Nephron (organoid): ENCODE measurements around the gene MEGF8.

ENCODE experiments used
- H3K27ac Mint-ChIP-seq, 3 experiments: 2 replicates each; pipeline ENCODE4 v1.8.0; 2020; ENCODE audit warnings: mixed read lengths in 3 of 3, mild to moderate bottlenecking in 2 of 3, moderate library complexity in 1 of 3
- H3K27me3 Mint-ChIP-seq: 2 replicates; pipeline ENCODE4 v1.8.0; 2021; ENCODE audit warnings: low read depth, mild to moderate bottlenecking, moderate library complexity, mixed read lengths
- H3K36me3 Mint-ChIP-seq: 2 replicates; pipeline ENCODE4 v1.8.0; 2020; ENCODE audit warnings: low read depth, mixed read lengths
- H3K4me1 Mint-ChIP-seq: 2 replicates; pipeline ENCODE4 v1.8.0; 2020; ENCODE audit warnings: mixed read lengths
- H3K4me3 Mint-ChIP-seq, 3 experiments: 2 replicates each; pipeline ENCODE4 v1.8.0; 2020; ENCODE audit warnings: mild to moderate bottlenecking in 3 of 3, mixed read lengths in 3 of 3, moderate library complexity in 2 of 3
- H3K9me3 Mint-ChIP-seq: 2 replicates; pipeline ENCODE4 v1.8.0; 2020; ENCODE audit warnings: mixed read lengths
- TF ChIP-seq, protein P1 (sequence below), 3 experiments: fragments of 200-600 bp; sonication (generic); IDR thresholded peaks; one replicate each; pipeline ENCODE4 v1.5.0; 2021; ENCODE audit warnings: antibody characterized with exemption in 3 of 3; ENCODE audit not compliant: unreplicated experiment in 3 of 3

The MEGF8 gene

DNA sequence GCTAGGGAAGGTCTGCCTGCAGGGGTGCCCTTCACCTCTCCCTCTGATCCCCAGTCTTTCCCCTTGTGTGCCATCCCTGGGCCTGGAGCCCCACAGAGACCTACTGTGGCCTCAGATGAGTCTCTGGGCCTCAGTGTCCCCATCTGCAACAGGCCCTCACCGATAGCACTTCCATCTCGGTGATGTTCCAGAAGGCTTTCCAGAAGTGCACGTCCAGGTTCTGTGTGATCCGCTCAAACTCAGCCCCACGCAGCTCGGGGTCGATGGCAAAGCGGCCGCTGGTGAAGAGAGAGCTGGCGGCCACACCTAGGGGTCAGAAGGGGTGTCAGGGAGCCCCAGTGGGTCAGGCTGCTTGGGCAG, 82.4 kb downstream of the MEGF8 start:
- Mint-ChIP-seq H3K27me3 (peaks cover 4% of the 10 kb centered on the region), H3K27ac (no peak overlapping the region), H3K9me3 (no peaks in the 10 kb centered on the region), H3K36me3 (peaks cover 16% of the 10 kb centered on the region), H3K4me1 (peaks cover 17% of the 10 kb centered on the region), H3K4me3 (no peak overlapping the region)
- TF ChIP-seq, protein P1, sequence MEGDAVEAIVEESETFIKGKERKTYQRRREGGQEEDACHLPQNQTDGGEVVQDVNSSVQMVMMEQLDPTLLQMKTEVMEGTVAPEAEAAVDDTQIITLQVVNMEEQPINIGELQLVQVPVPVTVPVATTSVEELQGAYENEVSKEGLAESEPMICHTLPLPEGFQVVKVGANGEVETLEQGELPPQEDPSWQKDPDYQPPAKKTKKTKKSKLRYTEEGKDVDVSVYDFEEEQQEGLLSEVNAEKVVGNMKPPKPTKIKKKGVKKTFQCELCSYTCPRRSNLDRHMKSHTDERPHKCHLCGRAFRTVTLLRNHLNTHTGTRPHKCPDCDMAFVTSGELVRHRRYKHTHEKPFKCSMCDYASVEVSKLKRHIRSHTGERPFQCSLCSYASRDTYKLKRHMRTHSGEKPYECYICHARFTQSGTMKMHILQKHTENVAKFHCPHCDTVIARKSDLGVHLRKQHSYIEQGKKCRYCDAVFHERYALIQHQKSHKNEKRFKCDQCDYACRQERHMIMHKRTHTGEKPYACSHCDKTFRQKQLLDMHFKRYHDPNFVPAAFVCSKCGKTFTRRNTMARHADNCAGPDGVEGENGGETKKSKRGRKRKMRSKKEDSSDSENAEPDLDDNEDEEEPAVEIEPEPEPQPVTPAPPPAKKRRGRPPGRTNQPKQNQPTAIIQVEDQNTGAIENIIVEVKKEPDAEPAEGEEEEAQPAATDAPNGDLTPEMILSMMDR (IDR thresholded peaks at IDR 0.05; ENCODE audit: unreplicated experiment in 3 of 3): no peak

DNA sequence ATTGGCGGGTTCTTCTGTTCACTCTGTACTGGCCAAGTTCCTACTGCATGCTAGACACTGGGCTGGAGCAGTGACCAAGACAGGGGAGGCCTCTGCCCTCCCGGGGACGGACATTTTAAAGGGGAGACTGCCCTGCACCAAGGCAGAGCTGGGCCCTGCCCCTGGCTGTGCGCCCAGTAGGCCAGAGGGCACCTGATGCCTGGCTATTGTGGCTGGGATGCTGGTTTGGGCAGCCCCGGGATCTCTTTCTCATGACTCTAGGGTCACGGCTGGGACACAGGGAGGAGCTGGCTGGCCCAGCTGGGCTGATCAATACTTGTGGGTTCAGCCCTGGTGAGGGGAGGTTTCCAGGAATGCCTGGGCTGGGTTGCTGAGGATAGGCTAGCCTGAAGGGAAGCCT, 84.0 kb downstream of the MEGF8 start:
- H3K36me3 Mint-ChIP-seq: peaks cover 18% of the 10 kb centered on the region
- no peak overlapping the region for H3K27ac Mint-ChIP-seq
- H3K4me3 Mint-ChIP-seq: no peak overlapping the region
- H3K27me3 Mint-ChIP-seq: no peaks in the 10 kb centered on the region
- TF ChIP-seq, protein P1 (IDR thresholded peaks at IDR 0.05; ENCODE audit: unreplicated experiment in 3 of 3): no peak
- peaks cover 22% of the 10 kb centered on the region for H3K4me1 Mint-ChIP-seq
- no peaks in the 10 kb centered on the region for H3K9me3 Mint-ChIP-seq

DNA sequence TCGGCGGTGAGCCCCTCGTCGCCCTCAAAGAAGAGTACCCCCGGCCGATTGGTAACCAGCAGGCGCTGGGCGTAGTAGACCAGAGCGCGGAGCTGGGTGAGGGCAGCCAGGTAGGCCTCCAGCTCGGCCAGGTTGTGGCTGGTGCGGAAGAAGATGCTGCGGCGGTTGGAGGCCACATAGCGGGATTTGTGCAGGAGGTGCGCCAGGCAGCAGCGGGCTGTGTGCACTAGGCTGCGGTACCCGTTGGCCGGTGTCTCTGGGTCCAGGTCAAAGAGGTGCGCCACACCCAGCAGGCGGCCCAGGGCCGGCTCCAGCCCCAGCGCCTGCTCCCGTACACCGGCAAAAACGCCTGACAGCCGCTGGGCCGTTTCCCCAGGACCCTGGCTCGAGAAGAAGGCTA, 84.9 kb downstream of the MEGF8 start:
- H3K27me3 Mint-ChIP-seq: no peaks in the 10 kb centered on the region
- no peaks in the 10 kb centered on the region for H3K9me3 Mint-ChIP-seq
- peaks cover 18% of the 10 kb centered on the region for H3K36me3 Mint-ChIP-seq
- no peak overlapping the region for H3K4me3 Mint-ChIP-seq
- peaks cover 22% of the 10 kb centered on the region for H3K4me1 Mint-ChIP-seq
- no peak overlapping the region for H3K27ac Mint-ChIP-seq
- TF ChIP-seq, protein P1 (IDR thresholded peaks at IDR 0.05; ENCODE audit: unreplicated experiment in 3 of 3): no peak

GRCh38 chr19:42411581-42412178, 86.2 kb downstream of the MEGF8 start:
- Mint-ChIP-seq H3K27me3 (no peaks in the 10 kb centered on the region), H3K9me3 (no peaks in the 10 kb centered on the region), H3K4me3 (no peak overlapping the region), H3K27ac (no peak overlapping the region), H3K36me3 (peaks cover 14% of the 10 kb centered on the region), H3K4me1 (peaks cover 22% of the 10 kb centered on the region)
- TF ChIP-seq, protein P1 (IDR thresholded peaks at IDR 0.05; ENCODE audit: unreplicated experiment in 3 of 3): no peak

DNA sequence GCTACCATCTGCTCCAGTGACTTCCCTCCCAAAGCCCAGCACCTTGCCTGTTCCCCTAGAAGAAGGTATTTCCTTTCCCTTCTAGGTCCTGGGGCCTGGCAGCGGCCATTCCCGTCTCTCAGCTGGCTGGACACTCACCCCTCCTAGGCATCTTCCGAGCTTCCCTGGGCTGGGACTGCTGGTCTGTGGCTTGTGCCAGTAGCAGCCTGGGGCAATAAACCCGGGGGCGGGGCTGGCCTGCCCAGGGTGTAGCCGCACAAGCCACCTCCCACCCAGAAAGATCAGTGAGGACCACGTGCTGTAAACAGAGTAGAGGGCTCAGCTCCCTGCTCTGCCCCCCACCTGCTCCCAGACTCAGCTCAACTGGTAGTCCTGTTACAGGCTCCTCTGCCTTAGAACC, 86.8 kb downstream of the MEGF8 start:
- no peaks in the 10 kb centered on the region for H3K27me3 Mint-ChIP-seq
- no peak overlapping the region for H3K27ac Mint-ChIP-seq
- peaks cover 14% of the 10 kb centered on the region for H3K36me3 Mint-ChIP-seq
- peaks cover 22% of the 10 kb centered on the region for H3K4me1 Mint-ChIP-seq
- H3K4me3 Mint-ChIP-seq: no peak overlapping the region
- TF ChIP-seq, protein P1 (IDR thresholded peaks at IDR 0.05; ENCODE audit: unreplicated experiment in 3 of 3): no peak
- H3K9me3 Mint-ChIP-seq: no peaks in the 10 kb centered on the region

- no peaks in the 10 kb centered on the region for H3K9me3 Mint-ChIP-seq
- no peaks in the 10 kb centered on the region for H3K27me3 Mint-ChIP-seq
- H3K4me3 Mint-ChIP-seq: no peak overlapping the region
- TF ChIP-seq, protein P1 (IDR thresholded peaks at IDR 0.05; ENCODE audit: unreplicated experiment in 3 of 3): no peak
- peaks cover 22% of the 10 kb centered on the region for H3K4me1 Mint-ChIP-seq
- peaks cover 14% of the 10 kb centered on the region for H3K36me3 Mint-ChIP-seq
- H3K27ac Mint-ChIP-seq: no peak overlapping the region
Observed at GRCh38 chr19:42412661-42413076, 87.2 kb downstream of the MEGF8 start.
